ENCODE results near the gene GNAL.
"Not testable (repeated sequence)": the region's sequence is repeated elsewhere in the genome, so short reads cannot be mapped to it uniquely, and the experiment has no call there.

Gene GNAL

GRCh38 chr18:11889284-11889683, 200.2 kb downstream of the GNAL start:
- H3K27me3 ChIP-seq (ENCODE audit: insufficient read depth, low read depth, severe bottlenecking): no peaks in the 10 kb centered on the region
- no peak overlapping the region for H3K27ac ChIP-seq
- no peaks in the 10 kb centered on the region for H3K36me3 ChIP-seq
- H3K4me3 ChIP-seq (ENCODE audit: low read depth, low read length): no peak overlapping the region
- no peak for DNase-seq
- H3K9me3 ChIP-seq (ENCODE audit: severe bottlenecking): no peaks in the 10 kb centered on the region
- no peak for TF ChIP-seq CTCF (IDR thresholded peaks at IDR 0.05; ENCODE audit: low read depth, low read length)

- Histone ChIP-seq H3K27ac (no peak overlapping the region), H3K4me3 (ENCODE audit: low read depth, low read length) (no peak overlapping the region), H3K36me3 (peaks cover 6% of the 10 kb centered on the region), H3K27me3 (ENCODE audit: insufficient read depth, low read depth, severe bottlenecking) (no peaks in the 10 kb centered on the region), H3K9me3 (ENCODE audit: severe bottlenecking) (no peaks in the 10 kb centered on the region)
- TF ChIP-seq CTCF (IDR thresholded peaks at IDR 0.05; ENCODE audit: low read depth, low read length): no peak
- no peak for DNase-seq
Observed at GRCh38 chr18:11891737-11892136, 202.7 kb downstream of the GNAL start.

GRCh38 chr18:11892438-11892837, 203.4 kb downstream of the GNAL start:
- not testable (repeated sequence) for H3K27me3 ChIP-seq (ENCODE audit: insufficient read depth, low read depth, severe bottlenecking); H3K9me3 ChIP-seq (ENCODE audit: severe bottlenecking); DNase-seq; H3K27ac ChIP-seq; H3K4me3 ChIP-seq (ENCODE audit: low read depth, low read length); H3K36me3 ChIP-seq

GRCh38 chr18:11897781-11898180, 208.7 kb downstream of the GNAL start:
- no peak for TF ChIP-seq CTCF (IDR thresholded peaks at IDR 0.05; ENCODE audit: low read depth, low read length)
- DNase-seq: no peak
- Histone ChIP-seq H3K27ac (no peak overlapping the region), H3K9me3 (ENCODE audit: severe bottlenecking) (no peaks in the 10 kb centered on the region), H3K27me3 (ENCODE audit: insufficient read depth, low read depth, severe bottlenecking) (no peaks in the 10 kb centered on the region), H3K36me3 (peaks cover 7% of the 10 kb centered on the region), H3K4me3 (ENCODE audit: low read depth, low read length) (no peak overlapping the region)

- H3K36me3 ChIP-seq: peaks cover 7% of the 10 kb centered on the region
- H3K27me3 ChIP-seq (ENCODE audit: insufficient read depth, low read depth, severe bottlenecking): no peaks in the 10 kb centered on the region
- H3K27ac ChIP-seq: no peak overlapping the region
- no peak for TF ChIP-seq CTCF (IDR thresholded peaks at IDR 0.05; ENCODE audit: low read depth, low read length)
- H3K9me3 ChIP-seq (ENCODE audit: severe bottlenecking): no peaks in the 10 kb centered on the region
- DNase-seq: no peak
- no peak overlapping the region for H3K4me3 ChIP-seq (ENCODE audit: low read depth, low read length)
Observed at GRCh38 chr18:11899063-11899462, 210.0 kb downstream of the GNAL start.

GRCh38 chr18:11901826-11902438, 212.9 kb downstream of the GNAL start:
- no peak for DNase-seq
- Histone ChIP-seq H3K4me3 (ENCODE audit: low read depth, low read length) (no peak overlapping the region), H3K36me3 (no peaks in the 10 kb centered on the region), H3K9me3 (ENCODE audit: severe bottlenecking) (no peaks in the 10 kb centered on the region), H3K27me3 (ENCODE audit: insufficient read depth, low read depth, severe bottlenecking) (no peaks in the 10 kb centered on the region), H3K27ac (no peak overlapping the region)
- TF ChIP-seq CTCF (IDR thresholded peaks at IDR 0.05; ENCODE audit: low read depth, low read length): no peak
